GDM1 (cell line): ENCODE results near the gene ATP1A4.

Source experiments
- DNase-seq: peaks from one replicate; lab custom pipeline; 2025; lab: John Stamatoyannopoulos, UW

ATP1A4 gene

GRCh38 chr1:160232911-160233310 is 81.5 kb downstream of the ATP1A4 start:
- DNase-seq = no peak
